Bronchial epithelial cell (primary cell): ENCODE measurements around the gene IGF1R. TPM values are rescaled to one million over a fixed set of nuclear protein-coding genes. Genes with fewer than 3 reads are reported as not detected.
"Not testable (repeated sequence)": the region's sequence is repeated elsewhere in the genome, so short reads cannot be mapped to it uniquely, and the experiment has no call there.

Source experiments
- DNase-seq: peaks from one replicate; pipeline ENCODE4 v3.0.0-alpha.2; 2010; ENCODE audit warnings: low read depth
- FAIRE-seq: peaks from 2 replicates; lab custom pipeline; 2011; peaks lifted over from hg19 to GRCh38; lab: Jason Lieb, UNC
- H3K27me3 ChIP-seq: 2 replicates; pipeline ENCODE4 v1.5.1; 2011; ENCODE audit warnings: low read length; ENCODE audit not compliant: control insufficient read depth, insufficient read depth
- H3K36me3 ChIP-seq: 2 replicates; pipeline ENCODE4 v1.5.1; 2011; ENCODE audit warnings: low read length; ENCODE audit not compliant: control insufficient read depth, insufficient read depth
- H3K4me3 ChIP-seq: 2 replicates; pipeline ENCODE4 v1.5.1; 2011; ENCODE audit warnings: mild to moderate bottlenecking, low read depth, low read length, control low read depth
- CTCF ChIP-seq: IDR thresholded peaks from 2 replicates; pipeline ENCODE4 v1.5.1; 2011; ENCODE audit warnings: mild to moderate bottlenecking, moderate library complexity, low read length, control low read depth, inconsistent platforms; ENCODE audit not compliant: insufficient read depth, severe bottlenecking
- total RNA-seq: library from RNA; depleted of rRNA; stranded (reverse); fragments of >200 nt; gene quantifications from 2 replicates; pipeline ENCODE4 v1.2.1, GENCODE V29; 2014

Gene IGF1R
- total RNA-seq, 1 donor from 2014 or later: 39.5 TPM

GRCh38 chr15:98997755-98998154 is 349.4 kb downstream of the IGF1R start:
- no peaks in the 10 kb centered on the region for H3K36me3 ChIP-seq
- no peak for DNase-seq
- no peak for TF ChIP-seq CTCF
- no peaks in the 10 kb centered on the region for H3K27me3 ChIP-seq
- no peak overlapping the region for H3K4me3 ChIP-seq
- FAIRE-seq: no peak

- TF ChIP-seq CTCF: no peak
- no peak for DNase-seq
- H3K4me3 ChIP-seq: no peak overlapping the region
- no peaks in the 10 kb centered on the region for H3K36me3 ChIP-seq
- H3K27me3 ChIP-seq: no peaks in the 10 kb centered on the region
- no peak for FAIRE-seq
Measured at GRCh38 chr15:98998279-98998678, 349.9 kb downstream of the IGF1R start.

- TF ChIP-seq CTCF: no peak
- H3K27me3 ChIP-seq: no peaks in the 10 kb centered on the region
- H3K36me3 ChIP-seq: no peaks in the 10 kb centered on the region
- no peak for FAIRE-seq
- no peak for DNase-seq
- no peak overlapping the region for H3K4me3 ChIP-seq
Measured at GRCh38 chr15:98999233-98999632, 350.9 kb downstream of the IGF1R start.

DNA sequence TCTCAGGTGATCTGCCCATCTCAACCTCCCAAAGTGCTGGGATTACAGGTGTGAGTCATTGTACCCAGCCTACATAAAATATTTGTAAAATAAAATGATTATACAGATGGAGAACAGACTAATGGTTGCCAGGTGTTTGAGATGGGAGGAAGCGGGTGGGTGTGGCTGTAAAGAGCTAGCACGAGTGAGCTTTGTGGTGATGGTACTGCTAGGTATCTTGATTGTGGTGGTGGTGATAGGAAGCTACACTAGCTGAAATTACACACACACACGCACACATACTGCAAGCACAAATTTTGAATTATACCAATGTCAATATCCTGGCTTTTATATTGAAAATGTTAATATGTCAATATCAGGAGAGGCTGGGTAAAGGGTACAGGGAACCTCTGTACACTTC is 353.9 kb downstream of the IGF1R start:
- H3K36me3 ChIP-seq: no peaks in the 10 kb centered on the region
- TF ChIP-seq CTCF: no peak
- DNase-seq: no peak
- no peaks in the 10 kb centered on the region for H3K27me3 ChIP-seq
- no peak for FAIRE-seq
- no peak overlapping the region for H3K4me3 ChIP-seq

DNA sequence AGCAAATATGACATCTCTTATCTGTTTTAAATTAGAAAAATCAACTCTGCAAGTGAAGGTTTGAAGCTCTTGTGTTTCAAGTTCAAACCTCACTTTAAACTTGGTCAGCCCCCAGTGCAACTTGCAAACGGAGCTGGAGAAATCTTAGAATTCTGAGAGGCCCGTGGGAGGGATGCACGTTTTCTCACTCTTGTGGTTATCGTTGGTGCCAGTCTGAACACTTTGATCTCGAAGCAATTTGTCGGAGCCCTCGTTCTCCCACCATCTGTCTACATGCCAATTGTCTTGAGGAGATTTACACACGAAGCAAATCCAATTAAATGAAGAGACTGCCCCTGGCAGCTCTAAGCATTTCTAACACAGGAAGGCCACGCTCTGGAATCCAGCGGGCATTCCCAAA is 355.0 kb downstream of the IGF1R start:
- H3K36me3 ChIP-seq, FAIRE-seq, DNase-seq, H3K27me3 ChIP-seq, H3K4me3 ChIP-seq: not testable (repeated sequence)

GRCh38 chr15:99004998-99005974 is 356.9 kb downstream of the IGF1R start:
- H3K27me3 ChIP-seq, FAIRE-seq, H3K36me3 ChIP-seq, H3K4me3 ChIP-seq, DNase-seq: not testable (repeated sequence)
